GM19468 (cell line): ENCODE measurements around the gene ATP8B1.
"Not testable (repeated sequence)": the region's sequence is repeated elsewhere in the genome, so short reads cannot be mapped to it uniquely, and the experiment has no call there.

ENCODE experiments used
- ATAC-seq: cut with Tn5 transposase; IDR thresholded peaks from one replicate; pipeline ENCODE4 v1.9.1; 2021; ENCODE audit warnings: mild to moderate bottlenecking, moderate library complexity, moderate number of reproducible peaks; ENCODE audit not compliant: unreplicated experiment; ENCODE audit errors: extremely low read depth

ATP8B1 gene

GRCh38 chr18:57803103-57803969, at the start of gene ATP8B1:
Gene ATP8B1, minus strand, starts transcription at chr18:57803315. Its CDS starts 71,508 bp downstream, at chr18:57731807.
- no peak for ATAC-seq

- ATAC-seq = no peak
Measured at GRCh38 chr18:57850063-57850462, 46.9 kb upstream of the ATP8B1 start.

- ATAC-seq = not testable (repeated sequence)
Measured at GRCh38 chr18:57848374-57848773, 45.3 kb upstream of the ATP8B1 start.

- ATAC-seq = not testable (repeated sequence)
Measured at GRCh38 chr18:57847431-57847830, 44.3 kb upstream of the ATP8B1 start.

- ATAC-seq = no peak
Measured at GRCh38 chr18:57846258-57846657, 43.1 kb upstream of the ATP8B1 start.

GRCh38 chr18:57845605-57846074, 42.5 kb upstream of the ATP8B1 start:
- ATAC-seq = no peak

- ATAC-seq = no peak
Measured at GRCh38 chr18:57844319-57844718, 41.2 kb upstream of the ATP8B1 start.

- ATAC-seq = no peak
Measured at GRCh38 chr18:57843386-57843785, 40.3 kb upstream of the ATP8B1 start.

GRCh38 chr18:57841568-57841967, 38.5 kb upstream of the ATP8B1 start:
- no peak for ATAC-seq

GRCh38 chr18:57839942-57840381, 36.8 kb upstream of the ATP8B1 start:
- ATAC-seq = no peak

- peak; percentile 75 for ATAC-seq
Measured at GRCh38 chr18:57837917-57838548, 34.9 kb upstream of the ATP8B1 start.

- ATAC-seq = no peak
Measured at GRCh38 chr18:57836557-57836956, 33.4 kb upstream of the ATP8B1 start.

- no peak for ATAC-seq
Measured at GRCh38 chr18:57835904-57836303, 32.8 kb upstream of the ATP8B1 start.

- ATAC-seq = no peak
Measured at GRCh38 chr18:57834616-57835015, 31.5 kb upstream of the ATP8B1 start.

- peak; percentile 10 for ATAC-seq
Measured at GRCh38 chr18:57833441-57834101, 30.5 kb upstream of the ATP8B1 start.

- ATAC-seq = no peak
Measured at GRCh38 chr18:57832730-57833129, 29.6 kb upstream of the ATP8B1 start.

- no peak for ATAC-seq
Measured at GRCh38 chr18:57831597-57832377, 28.7 kb upstream of the ATP8B1 start.

GRCh38 chr18:57827646-57828045, 24.5 kb upstream of the ATP8B1 start:
- no peak for ATAC-seq

GRCh38 chr18:57826252-57826651, 23.1 kb upstream of the ATP8B1 start:
- ATAC-seq = no peak

- not testable (repeated sequence) for ATAC-seq
Measured at GRCh38 chr18:57820583-57820982, 17.5 kb upstream of the ATP8B1 start.
